ENCODE data around the gene DNAJB6.

GRCh38 chr7:157329447-157329846 is 7.4 kb upstream of the DNAJB6 start:
- no peak for TF ChIP-seq CTCF (conservative IDR thresholded peaks at IDR 0.05; ENCODE audit: low read depth, low read length)
- TF ChIP-seq BHLHE40 (IDR thresholded peaks at IDR 0.05; ENCODE audit: low read depth, low read length): no peak
- TF ChIP-seq CHD1 (IDR thresholded peaks at IDR 0.05; ENCODE audit: low read depth, low read length): no peak

Measured in IMR-90 (cell line).